Panc1 (cell line): Measurements from ENCODE around the gene BNIP3. TPM values are rescaled to one million over a fixed set of nuclear protein-coding genes. Genes with fewer than 3 reads are reported as not detected.

Experiments
- ATAC-seq: fragments of 200-7000 bp; cut with Tn5 transposase; 2 replicates; pipeline ENCODE4 v1.9.1; 2020; ENCODE audit warnings: mild to moderate bottlenecking, moderate library complexity
- BruUV-seq: library from RNA; stranded (reverse); fragments of 400-500 nt; replicated peaks from 2 replicates; lab custom pipeline; 2021; lab: Mats Ljungman, UMichigan
- CTCF ChIA-PET: fragments of 300-600 bp; sonication (Branson Sonifier 250); formaldehyde crosslinking; loops from one replicate; lab custom pipeline; 2022; ENCODE audit warnings: antibody characterized with exemption; lab: Charles Lee
- POLR2A ChIA-PET: fragments of 300-600 bp; sonication (Branson Sonifier 250); formaldehyde crosslinking; loops from one replicate; lab custom pipeline; 2022; ENCODE audit warnings: antibody characterized with exemption; lab: Charles Lee
- DNase-seq: peaks from one replicate; pipeline ENCODE4 v3.0.0-alpha.2; 2010; ENCODE audit warnings: low read depth, low spot score
- H3K27ac ChIP-seq: 2 replicates; pipeline ENCODE4 v1.5.1; 2011; ENCODE audit warnings: mild to moderate bottlenecking, low read length, inconsistent platforms
- H3K27me3 ChIP-seq: fragments of 200-500 bp; sonication (Bioruptor generic); 2 replicates; pipeline ENCODE4 v1.6.0; 2014; ENCODE audit warnings: low read length, inconsistent platforms; ENCODE audit not compliant: control insufficient read depth, insufficient read depth
- H3K36me3 ChIP-seq: fragments of 200-500 bp; sonication (Bioruptor generic); 2 replicates; pipeline ENCODE4 v1.5.1; 2014; ENCODE audit warnings: inconsistent platforms, mild to moderate bottlenecking, low read length, moderate library complexity; ENCODE audit not compliant: control insufficient read depth, insufficient read depth
- H3K4me1 ChIP-seq: 2 replicates; pipeline ENCODE4 v1.5.1; 2011; ENCODE audit warnings: inconsistent platforms, mild to moderate bottlenecking, low read length, moderate library complexity; ENCODE audit not compliant: control insufficient read depth, insufficient read depth
- H3K4me3 ChIP-seq, 2 experiments: 2 replicates each; pipeline ENCODE4 v1.5.1; 2011 to 2012; ENCODE audit warnings: low read depth in 2 of 2, low read length in 2 of 2, mild to moderate bottlenecking in 2 of 2, inconsistent platforms in 1 of 2, moderate library complexity in 1 of 2
- H3K9me3 ChIP-seq: fragments of 200-500 bp; sonication (Bioruptor generic); 2 replicates; pipeline ENCODE4 v1.5.1; 2014; ENCODE audit warnings: low read depth, mild to moderate bottlenecking, inconsistent platforms, low read length, moderate library complexity; ENCODE audit not compliant: control insufficient read depth, insufficient read depth
- POLR2AphosphoS5 ChIP-seq: IDR thresholded peaks from 2 replicates; pipeline ENCODE4 v1.6.1; 2012; ENCODE audit warnings: mild to moderate bottlenecking, low read depth, low read length, moderate library complexity
- SIN3A ChIP-seq: IDR thresholded peaks from 2 replicates; pipeline ENCODE4 v1.6.1; 2012; ENCODE audit warnings: low read depth, mild to moderate bottlenecking, low read length, moderate library complexity, borderline replicate concordance; ENCODE audit not compliant: insufficient read depth
- TCF7L2 ChIP-seq: IDR thresholded peaks from 2 replicates; pipeline ENCODE4 v1.6.1; 2011; ENCODE audit warnings: mild to moderate bottlenecking, low read depth, low read length, inconsistent platforms
- in situ Hi-C: cut with HindIII; loops from 2 replicates; pipeline ENCODE4 v1.10.0; 2016; ENCODE audit warnings: low sequenced_read_pairs, low pct_unique_long_range_greater_than_20kb
- intact Hi-C: fragments of 100-400 bp; cut with micrococcal nuclease; formaldehyde crosslinking; loops from one replicate; pipeline ENCODE4 v1.10.0; 2022; ENCODE audit not compliant: unreplicated experiment
- total RNA-seq: library from RNA; stranded (reverse); gene quantifications from one replicate; pipeline ENCODE4 v1.2.1, GENCODE V29; 2021; ENCODE audit not compliant: unreplicated experiment
- TF ChIP-seq, protein P1 (sequence below), 2 experiments: IDR thresholded peaks; 2 replicates each; pipeline ENCODE4 v1.6.1; 2011 to 2012; ENCODE audit warnings: low read depth in 2 of 2, control low read depth in 1 of 2, low read length in 1 of 2, mild to moderate bottlenecking in 1 of 2, moderate library complexity in 1 of 2; ENCODE audit not compliant: insufficient read depth in 1 of 2
- TF ChIP-seq, protein P2 (sequence below): fragments of 450-650 bp; IDR thresholded peaks from 2 replicates; pipeline ENCODE4 v1.5.1; 2017; ENCODE audit warnings: mild to moderate bottlenecking

BNIP3 gene
- total RNA-seq, 1 experiment from 2014 or later, result 67.8 TPM

DNA sequence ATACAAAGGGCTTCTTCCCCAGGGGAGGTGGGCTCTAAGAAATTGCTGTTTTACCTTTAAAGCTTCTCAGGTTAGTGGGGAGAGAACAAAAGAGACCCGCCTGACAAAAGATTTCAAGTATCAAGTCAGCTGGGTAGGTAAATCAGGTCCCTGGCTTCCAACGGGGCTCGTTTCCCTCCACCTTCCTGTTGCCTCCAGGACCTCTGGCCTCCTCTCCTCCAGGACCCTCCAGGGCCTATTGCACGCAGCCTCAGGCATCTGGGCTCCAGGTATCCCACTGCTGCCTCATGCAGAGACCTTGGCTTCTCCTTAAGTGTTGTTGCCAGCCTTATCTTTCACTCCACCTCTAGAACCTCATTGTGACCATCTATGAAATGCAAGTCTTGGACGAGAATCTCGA is 2.9 kb downstream of the BNIP3 start:
- Histone ChIP-seq H3K36me3 (no peaks in the 10 kb centered on the region), H3K9me3 (no peaks in the 10 kb centered on the region), H3K4me1 (peaks cover 22% of the 10 kb centered on the region), H3K4me3 (no peak overlapping the region; a peak in 1 of 4 replicates), H3K27ac (no peak overlapping the region; the same call in 1 of the 2 replicates), H3K27me3 (no peaks in the 10 kb centered on the region)
- ATAC-seq (no peak), DNase-seq (no peak)
- ChIA-PET CTCF (no interaction called here), POLR2A (no interaction called here)
- BruUV-seq, result no TSS peak
- TF ChIP-seq SIN3A (no peak), TCF7L2 (no peak), POLR2AphosphoS5 (no peak)
- TF ChIP-seq, protein P1, sequence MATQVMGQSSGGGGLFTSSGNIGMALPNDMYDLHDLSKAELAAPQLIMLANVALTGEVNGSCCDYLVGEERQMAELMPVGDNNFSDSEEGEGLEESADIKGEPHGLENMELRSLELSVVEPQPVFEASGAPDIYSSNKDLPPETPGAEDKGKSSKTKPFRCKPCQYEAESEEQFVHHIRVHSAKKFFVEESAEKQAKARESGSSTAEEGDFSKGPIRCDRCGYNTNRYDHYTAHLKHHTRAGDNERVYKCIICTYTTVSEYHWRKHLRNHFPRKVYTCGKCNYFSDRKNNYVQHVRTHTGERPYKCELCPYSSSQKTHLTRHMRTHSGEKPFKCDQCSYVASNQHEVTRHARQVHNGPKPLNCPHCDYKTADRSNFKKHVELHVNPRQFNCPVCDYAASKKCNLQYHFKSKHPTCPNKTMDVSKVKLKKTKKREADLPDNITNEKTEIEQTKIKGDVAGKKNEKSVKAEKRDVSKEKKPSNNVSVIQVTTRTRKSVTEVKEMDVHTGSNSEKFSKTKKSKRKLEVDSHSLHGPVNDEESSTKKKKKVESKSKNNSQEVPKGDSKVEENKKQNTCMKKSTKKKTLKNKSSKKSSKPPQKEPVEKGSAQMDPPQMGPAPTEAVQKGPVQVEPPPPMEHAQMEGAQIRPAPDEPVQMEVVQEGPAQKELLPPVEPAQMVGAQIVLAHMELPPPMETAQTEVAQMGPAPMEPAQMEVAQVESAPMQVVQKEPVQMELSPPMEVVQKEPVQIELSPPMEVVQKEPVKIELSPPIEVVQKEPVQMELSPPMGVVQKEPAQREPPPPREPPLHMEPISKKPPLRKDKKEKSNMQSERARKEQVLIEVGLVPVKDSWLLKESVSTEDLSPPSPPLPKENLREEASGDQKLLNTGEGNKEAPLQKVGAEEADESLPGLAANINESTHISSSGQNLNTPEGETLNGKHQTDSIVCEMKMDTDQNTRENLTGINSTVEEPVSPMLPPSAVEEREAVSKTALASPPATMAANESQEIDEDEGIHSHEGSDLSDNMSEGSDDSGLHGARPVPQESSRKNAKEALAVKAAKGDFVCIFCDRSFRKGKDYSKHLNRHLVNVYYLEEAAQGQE (IDR thresholded peaks at IDR 0.05; ENCODE audit: insufficient read depth in 1 of 2, low read depth in 2 of 2, low read length in 1 of 2), result no peak
- TF ChIP-seq, protein P2, sequence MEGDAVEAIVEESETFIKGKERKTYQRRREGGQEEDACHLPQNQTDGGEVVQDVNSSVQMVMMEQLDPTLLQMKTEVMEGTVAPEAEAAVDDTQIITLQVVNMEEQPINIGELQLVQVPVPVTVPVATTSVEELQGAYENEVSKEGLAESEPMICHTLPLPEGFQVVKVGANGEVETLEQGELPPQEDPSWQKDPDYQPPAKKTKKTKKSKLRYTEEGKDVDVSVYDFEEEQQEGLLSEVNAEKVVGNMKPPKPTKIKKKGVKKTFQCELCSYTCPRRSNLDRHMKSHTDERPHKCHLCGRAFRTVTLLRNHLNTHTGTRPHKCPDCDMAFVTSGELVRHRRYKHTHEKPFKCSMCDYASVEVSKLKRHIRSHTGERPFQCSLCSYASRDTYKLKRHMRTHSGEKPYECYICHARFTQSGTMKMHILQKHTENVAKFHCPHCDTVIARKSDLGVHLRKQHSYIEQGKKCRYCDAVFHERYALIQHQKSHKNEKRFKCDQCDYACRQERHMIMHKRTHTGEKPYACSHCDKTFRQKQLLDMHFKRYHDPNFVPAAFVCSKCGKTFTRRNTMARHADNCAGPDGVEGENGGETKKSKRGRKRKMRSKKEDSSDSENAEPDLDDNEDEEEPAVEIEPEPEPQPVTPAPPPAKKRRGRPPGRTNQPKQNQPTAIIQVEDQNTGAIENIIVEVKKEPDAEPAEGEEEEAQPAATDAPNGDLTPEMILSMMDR, result no peak
- in situ Hi-C loops, result no loop called here
- intact Hi-C loops, result no loop called here

DNA sequence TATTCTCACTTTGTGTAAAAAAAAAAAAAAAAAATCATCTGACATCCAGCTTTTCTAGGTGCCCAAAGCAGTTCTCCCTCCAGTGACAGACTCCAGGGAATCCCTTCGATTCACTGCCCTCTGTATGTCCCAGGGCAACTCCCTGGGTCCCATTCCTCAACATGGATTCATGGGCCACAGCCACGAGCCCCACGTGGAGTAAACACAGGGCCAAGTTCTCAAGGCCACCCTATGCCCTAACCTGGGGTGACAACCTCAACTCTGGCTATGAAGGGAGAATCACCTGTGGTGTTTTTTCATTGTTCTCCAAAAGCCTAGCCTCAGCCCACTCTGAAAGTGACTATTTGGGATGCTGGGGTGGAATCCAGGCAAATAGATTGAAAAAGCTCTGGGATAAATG is 3.4 kb downstream of the BNIP3 start:
- TF ChIP-seq TCF7L2 (no peak), SIN3A (no peak), POLR2AphosphoS5 (no peak)
- TF ChIP-seq, protein P2, result no peak
- TF ChIP-seq, protein P1 (IDR thresholded peaks at IDR 0.05; ENCODE audit: insufficient read depth in 1 of 2, low read depth in 2 of 2, low read length in 1 of 2), result no peak
- Histone ChIP-seq H3K27me3 (no peaks in the 10 kb centered on the region), H3K27ac (no peak overlapping the region), H3K9me3 (no peaks in the 10 kb centered on the region), H3K36me3 (no peaks in the 10 kb centered on the region), H3K4me1 (peaks cover 22% of the 10 kb centered on the region), H3K4me3 (no peak overlapping the region)
- no peak for ATAC-seq
- no TSS peak for BruUV-seq
- ChIA-PET POLR2A (no interaction called here), CTCF (no interaction called here)
- intact Hi-C loops (no loop called here), in situ Hi-C loops (no loop called here)
- no peak for DNase-seq
